ENCODE data around the gene SPINT4. TPM values are rescaled to one million over a fixed set of nuclear protein-coding genes. Genes with fewer than 3 reads are reported as not detected.
"Not testable (repeated sequence)": the region's sequence is repeated elsewhere in the genome, so short reads cannot be mapped to it uniquely, and the experiment has no call there.

The SPINT4 gene
- polyA plus RNA-seq, 3 donors: not detected

DNA sequence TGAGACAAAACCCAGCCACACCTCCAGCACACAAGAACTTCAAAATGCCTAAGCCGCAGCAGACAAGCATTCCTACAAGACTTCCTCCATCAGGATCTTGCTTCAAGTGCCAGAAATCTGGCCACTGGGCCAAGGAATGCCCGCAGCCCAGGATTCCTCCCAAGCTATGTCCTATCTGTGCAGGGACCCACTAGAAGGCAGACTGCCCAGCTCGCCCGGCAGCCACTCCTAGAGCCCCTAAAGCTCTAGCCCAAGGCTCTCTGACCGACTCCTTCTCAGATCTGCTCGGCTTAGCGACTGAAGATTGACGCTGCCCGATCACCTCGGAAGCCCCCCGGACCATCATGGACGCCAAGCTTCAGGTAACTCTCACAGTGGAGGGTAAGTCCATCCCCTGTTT lies 39.8 kb downstream of the SPINT4 start:
- H3K27me3 Mint-ChIP-seq (ENCODE audit: low read depth in 3 of 3); H3K4me1 Mint-ChIP-seq; H3K79me2 ChIP-seq (ENCODE audit: insufficient read depth, low read length); DNase-seq; H3K27ac Mint-ChIP-seq; H4K20me1 ChIP-seq (ENCODE audit: insufficient read depth, low read length); H3K27me3 ChIP-seq (ENCODE audit: control insufficient read depth in 2 of 2, insufficient read depth in 2 of 2, low read length in 2 of 2); H3K4me3 Mint-ChIP-seq; H2AFZ ChIP-seq (ENCODE audit: insufficient read depth, low read depth, low read length, poor library complexity, severe bottlenecking); H3K36me3 Mint-ChIP-seq; H3K27ac ChIP-seq (ENCODE audit: low read depth in 1 of 2, low read length in 2 of 2); H3K9me3 ChIP-seq (replicated peaks in 1 of 2; ENCODE audit: control insufficient read depth in 1 of 2, insufficient read depth in 1 of 2, low read length in 2 of 2); intact Hi-C loops (cut with micrococcal nuclease); H3K9me3 Mint-ChIP-seq; H3K4me3 ChIP-seq (replicated peaks in 1 of 3; ENCODE audit: low read depth in 2 of 3, low read length in 3 of 3); H3K36me3 ChIP-seq (replicated peaks in 1 of 2; ENCODE audit: control insufficient read depth in 1 of 2, insufficient read depth in 2 of 2, low read length in 2 of 2); H3K4me2 ChIP-seq (replicated peaks; ENCODE audit: extremely low read depth, low read length, poor library complexity, severe bottlenecking); H3K4me1 ChIP-seq (ENCODE audit: control insufficient read depth in 1 of 2, insufficient read depth in 2 of 2, low read length in 2 of 2); H3K9ac ChIP-seq (ENCODE audit: insufficient read depth, low read length, poor library complexity, severe bottlenecking): not testable (repeated sequence)
- WGBS (ENCODE audit: insufficient coverage): 97% methylated on average over 12 of the region's 12 CpGs

DNA sequence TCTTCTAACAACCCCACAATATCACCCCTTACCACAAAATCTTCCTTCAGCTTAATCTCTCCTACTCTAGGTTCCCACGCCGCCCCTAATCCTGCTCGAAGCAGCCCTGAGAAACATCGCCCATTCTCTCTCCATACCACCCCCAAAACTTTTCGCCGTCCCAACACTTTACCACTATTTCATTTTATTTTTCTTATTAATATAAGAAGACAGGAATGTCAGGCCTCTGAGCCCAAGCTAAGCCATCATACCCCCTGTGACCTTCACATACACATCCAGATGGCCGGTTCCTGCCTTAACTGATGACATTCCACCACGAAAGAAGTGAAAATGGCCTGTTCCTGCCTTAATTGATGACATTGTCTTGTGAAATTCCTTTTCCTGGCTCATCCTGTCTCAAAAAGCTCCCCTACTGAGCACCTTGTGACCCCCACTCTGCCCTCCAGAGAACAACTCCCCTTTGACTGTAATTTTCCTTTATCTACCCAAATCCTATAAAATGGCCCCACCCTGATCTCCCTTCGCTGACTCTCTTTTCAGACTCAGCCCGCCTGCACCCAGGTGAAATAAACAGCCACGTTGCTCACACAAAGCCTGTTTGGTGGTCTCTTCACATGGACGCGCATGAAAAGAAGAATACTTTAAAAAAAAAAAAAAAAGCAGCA lies 42.6 kb downstream of the SPINT4 start:
- H4K20me1 ChIP-seq (ENCODE audit: insufficient read depth, low read length); H3K9me3 Mint-ChIP-seq; H3K4me1 ChIP-seq (ENCODE audit: control insufficient read depth in 1 of 2, insufficient read depth in 2 of 2, low read length in 2 of 2); DNase-seq; H3K9ac ChIP-seq (ENCODE audit: insufficient read depth, low read length, poor library complexity, severe bottlenecking); H3K79me2 ChIP-seq (ENCODE audit: insufficient read depth, low read length); intact Hi-C loops (cut with micrococcal nuclease); H3K4me2 ChIP-seq (replicated peaks; ENCODE audit: extremely low read depth, low read length, poor library complexity, severe bottlenecking); H3K27ac ChIP-seq (ENCODE audit: low read depth in 1 of 2, low read length in 2 of 2); H3K4me3 ChIP-seq (replicated peaks in 1 of 3; ENCODE audit: low read depth in 2 of 3, low read length in 3 of 3); H3K4me3 Mint-ChIP-seq; H3K4me1 Mint-ChIP-seq; H3K27ac Mint-ChIP-seq; H3K36me3 Mint-ChIP-seq; H3K36me3 ChIP-seq (replicated peaks in 1 of 2; ENCODE audit: control insufficient read depth in 1 of 2, insufficient read depth in 2 of 2, low read length in 2 of 2); H3K27me3 ChIP-seq (ENCODE audit: control insufficient read depth in 2 of 2, insufficient read depth in 2 of 2, low read length in 2 of 2); H3K27me3 Mint-ChIP-seq (ENCODE audit: low read depth in 3 of 3); H3K9me3 ChIP-seq (replicated peaks in 1 of 2; ENCODE audit: control insufficient read depth in 1 of 2, insufficient read depth in 1 of 2, low read length in 2 of 2); H2AFZ ChIP-seq (ENCODE audit: insufficient read depth, low read depth, low read length, poor library complexity, severe bottlenecking): not testable (repeated sequence)
- WGBS (ENCODE audit: insufficient coverage): 96% methylated on average over 6 of the region's 13 CpGs

DNA sequence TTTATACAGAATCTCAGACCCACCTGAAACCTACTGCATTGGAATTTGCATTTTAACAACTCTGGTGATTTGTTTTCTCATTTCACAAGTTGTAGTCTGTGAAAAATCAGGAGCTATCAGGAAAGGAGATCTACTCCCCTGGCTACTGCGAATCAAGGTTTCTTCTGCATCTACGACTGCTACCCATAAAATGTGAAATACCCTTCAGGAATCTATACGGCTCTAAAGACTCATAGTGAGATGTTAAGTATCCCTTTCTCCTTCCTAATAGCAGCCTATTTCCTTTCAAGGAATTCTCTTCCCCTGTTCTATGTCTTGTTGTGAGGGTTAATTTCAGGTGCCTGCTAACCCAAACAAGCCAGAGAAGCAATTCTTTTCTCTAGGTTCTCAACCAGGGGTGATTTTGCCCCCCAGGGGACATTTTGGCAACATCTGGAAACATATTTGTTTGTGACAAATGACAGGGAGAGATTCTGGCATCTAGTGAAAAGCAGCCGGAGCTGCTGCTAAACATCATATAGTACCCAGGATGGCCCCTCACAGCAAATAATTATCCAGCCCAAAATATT lies 43.2 kb downstream of the SPINT4 start:
- TF ChIP-seq, protein P1, sequence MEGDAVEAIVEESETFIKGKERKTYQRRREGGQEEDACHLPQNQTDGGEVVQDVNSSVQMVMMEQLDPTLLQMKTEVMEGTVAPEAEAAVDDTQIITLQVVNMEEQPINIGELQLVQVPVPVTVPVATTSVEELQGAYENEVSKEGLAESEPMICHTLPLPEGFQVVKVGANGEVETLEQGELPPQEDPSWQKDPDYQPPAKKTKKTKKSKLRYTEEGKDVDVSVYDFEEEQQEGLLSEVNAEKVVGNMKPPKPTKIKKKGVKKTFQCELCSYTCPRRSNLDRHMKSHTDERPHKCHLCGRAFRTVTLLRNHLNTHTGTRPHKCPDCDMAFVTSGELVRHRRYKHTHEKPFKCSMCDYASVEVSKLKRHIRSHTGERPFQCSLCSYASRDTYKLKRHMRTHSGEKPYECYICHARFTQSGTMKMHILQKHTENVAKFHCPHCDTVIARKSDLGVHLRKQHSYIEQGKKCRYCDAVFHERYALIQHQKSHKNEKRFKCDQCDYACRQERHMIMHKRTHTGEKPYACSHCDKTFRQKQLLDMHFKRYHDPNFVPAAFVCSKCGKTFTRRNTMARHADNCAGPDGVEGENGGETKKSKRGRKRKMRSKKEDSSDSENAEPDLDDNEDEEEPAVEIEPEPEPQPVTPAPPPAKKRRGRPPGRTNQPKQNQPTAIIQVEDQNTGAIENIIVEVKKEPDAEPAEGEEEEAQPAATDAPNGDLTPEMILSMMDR (IDR thresholded peaks at IDR 0.05): no peak
- Mint-ChIP-seq H3K4me3 (no peak overlapping the region), H3K4me1 (peaks cover 2% of the 10 kb centered on the region), H3K27me3 (ENCODE audit: low read depth in 3 of 3) (peaks cover 1 to 7% (median 3%) of the 10 kb centered on the region in 3 donors), H3K9me3 (no peaks in the 10 kb centered on the region), H3K27ac (no peak overlapping the region), H3K36me3 (no peaks in the 10 kb centered on the region)
- intact Hi-C loops (cut with micrococcal nuclease): no loop called here
- no peak overlapping the region for H3K4me2 ChIP-seq (replicated peaks; ENCODE audit: extremely low read depth, low read length, poor library complexity, severe bottlenecking)
- no peaks in the 10 kb centered on the region for H3K79me2 ChIP-seq (ENCODE audit: insufficient read depth, low read length)
- WGBS (ENCODE audit: insufficient coverage): no CpG with 5 or more reads among the region's 4 CpGs
- H3K9ac ChIP-seq (ENCODE audit: insufficient read depth, low read length, poor library complexity, severe bottlenecking): no peak overlapping the region
- H4K20me1 ChIP-seq (ENCODE audit: insufficient read depth, low read length): no peaks in the 10 kb centered on the region
- no peak overlapping the region for H3K4me3 ChIP-seq (replicated peaks in 1 of 3; ENCODE audit: low read depth in 2 of 3, low read length in 3 of 3)
- H3K4me1 ChIP-seq (ENCODE audit: control insufficient read depth in 1 of 2, insufficient read depth in 2 of 2, low read length in 2 of 2): no peaks in the 10 kb centered on the region
- H2AFZ ChIP-seq (ENCODE audit: insufficient read depth, low read depth, low read length, poor library complexity, severe bottlenecking): no peak overlapping the region
- no peaks in the 10 kb centered on the region for H3K27me3 ChIP-seq (ENCODE audit: control insufficient read depth in 2 of 2, insufficient read depth in 2 of 2, low read length in 2 of 2)
- no peak for DNase-seq
- no peaks in the 10 kb centered on the region for H3K36me3 ChIP-seq (replicated peaks in 1 of 2; ENCODE audit: control insufficient read depth in 1 of 2, insufficient read depth in 2 of 2, low read length in 2 of 2)
- H3K9me3 ChIP-seq (replicated peaks in 1 of 2; ENCODE audit: control insufficient read depth in 1 of 2, insufficient read depth in 1 of 2, low read length in 2 of 2): no peaks in the 10 kb centered on the region
- H3K27ac ChIP-seq (ENCODE audit: low read depth in 1 of 2, low read length in 2 of 2): no peak overlapping the region

All from CD14-positive monocyte (primary cell).